ENCODE data around the gene ARL15.

GRCh38 chr5:54325610-54326311, 15.4 kb upstream of the ARL15 start:
- TF ChIP-seq CTCF (IDR thresholded peaks at IDR 0.05) = no peak
- TF ChIP-seq POLR2A (IDR thresholded peaks at IDR 0.05) = no peak
- TF ChIP-seq POLR2AphosphoS5 (IDR thresholded peaks at IDR 0.05) = no peak

All from breast epithelium (tissue), 3 donors.